GM12891 (cell line): Measurements from ENCODE around the gene PPFIBP1.

Experiments used
- PAX5 ChIP-seq: IDR thresholded peaks from 2 replicates; pipeline ENCODE4 v1.6.1; 2011; ENCODE audit warnings: low read length, moderate library complexity, mild to moderate bottlenecking; ENCODE audit not compliant: insufficient read depth, severe bottlenecking
- POLR2A ChIP-seq: IDR thresholded peaks from 2 replicates; pipeline ENCODE4 v1.6.1; 2011; ENCODE audit warnings: low read depth, low read length, control low read depth
- POLR2AphosphoS5 ChIP-seq: IDR thresholded peaks from 2 replicates; pipeline ENCODE4 v1.6.1; 2011; ENCODE audit warnings: low read depth, low read length, control low read depth
- SPI1 ChIP-seq: IDR thresholded peaks from 2 replicates; pipeline ENCODE4 v1.6.1; 2011; ENCODE audit warnings: low read depth, low read length, control low read depth
- TAF1 ChIP-seq: IDR thresholded peaks from 2 replicates; pipeline ENCODE4 v1.6.1; 2011; ENCODE audit warnings: low read depth, low read length, control low read depth

GRCh38 chr12:27696293-27696652, 172.3 kb downstream of the PPFIBP1 start, which contains the start of gene REP15:
- TF ChIP-seq POLR2A, result no peak
- no peak for TF ChIP-seq POLR2AphosphoS5
- TF ChIP-seq TAF1, result no peak
- TF ChIP-seq SPI1, result no peak
- no peak for TF ChIP-seq PAX5
